H1 (cell line): Measurements from ENCODE around the gene MBNL1. TPM values are rescaled to one million over a fixed set of nuclear protein-coding genes. Genes with fewer than 3 reads are reported as not detected.

Source experiments
- CTCF ChIA-PET: fragments of 300-600 bp; sonication (Branson Sonifier 250); formaldehyde crosslinking; loops from one replicate; lab custom pipeline; 2021; ENCODE audit not compliant: partially characterized antibody; lab: Charles Lee
- POLR2A ChIA-PET: fragments of 300-600 bp; sonication (Branson Sonifier 250); formaldehyde crosslinking; loops from one replicate; lab custom pipeline; 2021; ENCODE audit warnings: inconsistent platforms; ENCODE audit not compliant: partially characterized antibody; lab: Charles Lee
- DNase-seq, 2 experiments: peaks; one replicate each; pipeline versions ENCODE4 v3.0.0 to v3.0.0-alpha.2; 2010 to 2022; ENCODE audit warnings: low spot score in 2 of 2, low read depth in 1 of 2, mixed read lengths in 1 of 2
- FAIRE-seq: peaks from 2 replicates; lab custom pipeline; 2011; peaks lifted over from hg19 to GRCh38; lab: Jason Lieb, UNC
- H2AFZ ChIP-seq: 2 replicates; pipeline ENCODE4 v1.8.1; 2012; ENCODE audit warnings: low read length, inconsistent platforms
- H2AK5ac ChIP-seq: 2 replicates; pipeline ENCODE4 v1.6.1; 2013; ENCODE audit warnings: low read depth, low read length
- H2BK120ac ChIP-seq: replicated peaks from 2 replicates; pipeline ENCODE3; 2013; ENCODE audit warnings: low read depth, low read length, inconsistent platforms
- H2BK12ac ChIP-seq: 2 replicates; pipeline ENCODE4 v1.6.1; 2013; ENCODE audit warnings: low read depth, low read length
- H2BK15ac ChIP-seq: 2 replicates; pipeline ENCODE4 v1.6.1; 2013; ENCODE audit warnings: low read length
- H2BK20ac ChIP-seq: 2 replicates; pipeline ENCODE4 v1.6.1; 2013; ENCODE audit warnings: low read length
- H2BK5ac ChIP-seq: 2 replicates; pipeline ENCODE4 v1.6.1; 2013; ENCODE audit warnings: low read depth, low read length
- H3K14ac ChIP-seq: 2 replicates; pipeline ENCODE4 v1.6.1; 2013; ENCODE audit warnings: inconsistent platforms; ENCODE audit not compliant: insufficient read length
- H3K18ac ChIP-seq: 2 replicates; pipeline ENCODE4 v1.6.1; 2013; ENCODE audit warnings: low read length; ENCODE audit errors: extremely low read depth
- H3K23ac ChIP-seq: 2 replicates; pipeline ENCODE4 v1.6.1; 2013; ENCODE audit warnings: inconsistent platforms; ENCODE audit not compliant: insufficient read length
- H3K23me2 ChIP-seq: 2 replicates; pipeline ENCODE4 v1.6.1; 2013; ENCODE audit warnings: low read depth, low read length
- H3K27ac ChIP-seq: 2 replicates; pipeline ENCODE4 v1.6.1; 2011; ENCODE audit warnings: low read depth, low read length, inconsistent platforms
- H3K27me3 ChIP-seq, 4 experiments: replicated peaks in 1 of 4; 1 replicate in 1 of 4; 2 replicates in 3 of 4; pipeline versions ENCODE4 v1.6.1 to v1.8.1; 2011 to 2013; ENCODE audit warnings: low read length in 3 of 4, mild to moderate bottlenecking in 3 of 4, inconsistent platforms in 2 of 4, mixed read lengths in 2 of 4, moderate library complexity in 1 of 4; ENCODE audit not compliant: control insufficient read depth in 3 of 4, insufficient read depth in 3 of 4; ENCODE audit errors: extremely low read depth in 1 of 4
- H3K36me3 ChIP-seq, 4 experiments: 2 replicates each; pipeline versions ENCODE4 v1.6.1 to v1.8.1; 2011 to 2013; ENCODE audit warnings: mild to moderate bottlenecking in 4 of 4, low read length in 3 of 4, moderate library complexity in 2 of 4, control low read depth in 1 of 4, inconsistent platforms in 1 of 4; ENCODE audit not compliant: insufficient read depth in 4 of 4, control insufficient read depth in 2 of 4
- H3K4ac ChIP-seq: replicated peaks from 2 replicates; pipeline ENCODE3; 2013; ENCODE audit warnings: low read length, low read depth, mixed read lengths, inconsistent platforms; ENCODE audit not compliant: insufficient read length
- H3K4me1 ChIP-seq, 4 experiments: replicated peaks in 1 of 4; 1 replicate in 1 of 4; 2 replicates in 3 of 4; pipeline versions ENCODE4 v1.6.1 to v1.8.1; 2011 to 2013; ENCODE audit warnings: low read length in 3 of 4, inconsistent platforms in 2 of 4, mixed read lengths in 1 of 4; ENCODE audit not compliant: insufficient read depth in 4 of 4, control insufficient read depth in 3 of 4
- H3K4me2 ChIP-seq, 2 experiments: 2 replicates each; pipeline versions ENCODE4 v1.6.1 to v1.8.1; 2011 to 2013; ENCODE audit warnings: low read depth in 2 of 2, low read length in 2 of 2, control low read depth in 1 of 2, inconsistent platforms in 1 of 2, mild to moderate bottlenecking in 1 of 2; ENCODE audit not compliant: insufficient read depth in 1 of 2
- H3K4me3 ChIP-seq, 4 experiments: fragments of 200-600, 300-600 bp in 1 of 4; sonication (generic), shearing (Covaris generic), sonication (Bioruptor Twin) in 1 of 4; 2 replicates each; pipeline versions ENCODE4 v1.5.1 to v1.8.1; 2011 to 2016; ENCODE audit warnings: low read length in 4 of 4, low read depth in 3 of 4, control low read depth in 2 of 4, inconsistent platforms in 2 of 4, mild to moderate bottlenecking in 2 of 4, mixed read lengths in 1 of 4, moderate library complexity in 1 of 4; ENCODE audit not compliant: insufficient read depth in 2 of 4; ENCODE audit errors: extremely low read depth in 1 of 4
- H3K56ac ChIP-seq: replicated peaks from 2 replicates; pipeline ENCODE3; 2013; ENCODE audit warnings: low read depth, mild to moderate bottlenecking, mixed read lengths, low read length, inconsistent platforms; ENCODE audit not compliant: insufficient read length
- H3K79me1 ChIP-seq: 2 replicates; pipeline ENCODE4 v1.6.1; 2013; ENCODE audit warnings: low read depth, low read length, control low read depth
- H3K79me2 ChIP-seq, 2 experiments: 2 replicates each; pipeline versions ENCODE4 v1.6.1 to v1.8.1; 2012 to 2013; ENCODE audit warnings: low read length in 2 of 2, mild to moderate bottlenecking in 2 of 2, inconsistent platforms in 1 of 2; ENCODE audit not compliant: insufficient read depth in 2 of 2, control insufficient read depth in 1 of 2
- H3K9ac ChIP-seq, 4 experiments: replicated peaks in 1 of 4; 1 replicate in 1 of 4; 2 replicates in 3 of 4; pipeline versions ENCODE4 v1.6.1 to v1.8.1; 2011 to 2013; ENCODE audit warnings: low read depth in 3 of 4, low read length in 3 of 4, control low read depth in 2 of 4, mild to moderate bottlenecking in 2 of 4, moderate library complexity in 2 of 4, inconsistent platforms in 1 of 4; ENCODE audit errors: extremely low read depth in 1 of 4
- H3K9me3 ChIP-seq, 2 experiments: 2 replicates each; pipeline versions ENCODE4 v1.6.1 to v1.8.1; 2012 to 2013; ENCODE audit warnings: mild to moderate bottlenecking in 2 of 2, moderate library complexity in 2 of 2, control low read depth in 1 of 2, inconsistent platforms in 1 of 2, low read depth in 1 of 2, low read length in 1 of 2, mixed read lengths in 1 of 2; ENCODE audit not compliant: insufficient read depth in 2 of 2
- H4K20me1 ChIP-seq, 2 experiments: replicated peaks in 1 of 2; 2 replicates each; pipeline versions ENCODE3 to v1.8.1; 2011 to 2013; ENCODE audit warnings: inconsistent platforms in 2 of 2, low read length in 2 of 2, mild to moderate bottlenecking in 1 of 2; ENCODE audit not compliant: insufficient read depth in 2 of 2, control insufficient read depth in 1 of 2
- H4K5ac ChIP-seq: 2 replicates; pipeline ENCODE4 v1.6.1; 2013; ENCODE audit warnings: low read length, low read depth, mixed read lengths, inconsistent platforms; ENCODE audit not compliant: insufficient read length
- H4K8ac ChIP-seq: 2 replicates; pipeline ENCODE4 v1.8.0; 2013; ENCODE audit warnings: mild to moderate bottlenecking, moderate library complexity, low read length, inconsistent platforms; ENCODE audit not compliant: insufficient read depth; ENCODE audit errors: extremely low read depth
- H4K91ac ChIP-seq: replicated peaks from 2 replicates; pipeline ENCODE3; 2013; ENCODE audit warnings: low read length, mixed read lengths, inconsistent platforms; ENCODE audit not compliant: insufficient read length
- WGBS, 2 experiments: shearing (Covaris generic) in 1 of 2; methylation state at CpG; one replicate each; pipeline versions ENCODE4 v1.1.6 to v1.1.7; 2013 to 2015; ENCODE audit warnings: low lambda C conversion rate in 2 of 2, mixed read lengths in 2 of 2, inconsistent platforms in 1 of 2, low coverage in 1 of 2, missing lambda C conversion rate in 1 of 2; ENCODE audit not compliant: insufficient replicate concordance in 2 of 2, insufficient coverage in 1 of 2, insufficient read length in 1 of 2; ENCODE audit errors: extremely low coverage in 1 of 2, missing lambda C conversion rate in 1 of 2; 5-methylcytosine and 5-hydroxymethylcytosine counted together
- polyA plus RNA-seq, 7 experiments: library from polyadenylated mRNA; depleted of rRNA in 3 of 7; stranded (reverse) in 5 of 7; unstranded in 2 of 7; fragments of >200 nt in 5 of 7; fragments of 200-250 nt in 2 of 7; gene quantifications; 1 replicate in 5 of 7; 2 replicates in 1 of 7; 4 replicates in 1 of 7; pipeline versions ENCODE4 v1.2.1 to v1.2.3, GENCODE V29; 2011 to 2013; ENCODE audit warnings: missing spikeins in 2 of 7, mixed read lengths in 2 of 7
- total RNA-seq: library from RNA; stranded (reverse); fragmentation: NEBNext Ultra II Directional; extraction: Animal tissue kit (Norgen Biotek cat#: 25700); gene quantifications from 2 replicates; pipeline ENCODE4 v1.2.1, GENCODE V29; 2021

The MBNL1 gene
- total and polyA plus RNA-seq, 2 of the 8 experiments (the other 6 are each of a cell fraction or from before 2014, with no cell fraction given), result 5.0 to 16.4 TPM

DNA sequence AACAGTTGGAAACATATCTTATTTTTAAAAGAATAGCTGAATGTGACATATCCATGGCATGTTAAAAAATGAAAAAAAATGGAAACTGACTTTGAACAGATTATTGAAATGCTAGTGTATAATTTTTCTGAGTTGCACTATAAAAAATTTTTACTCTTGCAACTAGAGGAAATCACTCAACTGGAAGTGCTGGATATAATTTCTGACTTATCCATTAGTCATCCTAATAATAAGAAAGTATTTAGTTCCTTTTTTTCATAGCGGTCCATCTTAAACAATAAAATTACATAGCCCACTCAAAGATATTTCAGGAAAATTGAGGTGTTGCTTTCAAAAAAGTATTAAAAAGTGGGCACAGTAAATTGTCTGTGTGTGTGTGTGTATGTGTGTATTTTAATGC is 80.7 kb downstream of the MBNL1 start:
- Histone ChIP-seq H3K36me3 (no peaks in the 10 kb centered on the region; a peak in 1 of 8 replicates), H3K27me3 (no peaks in the 10 kb centered on the region), H3K27ac (no peak overlapping the region), H4K91ac (no peak overlapping the region), H3K9ac (no peak overlapping the region), H3K4ac (no peak overlapping the region), H3K14ac (no peak overlapping the region), H3K23ac (no peak overlapping the region), H3K9me3 (no peaks in the 10 kb centered on the region), H2BK12ac (no peak overlapping the region), H2BK15ac (no peak overlapping the region), H4K20me1 (no peaks in the 10 kb centered on the region), H4K8ac (no peak overlapping the region), H4K5ac (no peak overlapping the region), H3K56ac (no peak overlapping the region), H3K4me1 (0 out of 7 replicates have a peak, but pooled peaks cover 0 to 3% (median 0%) of the 10 kb centered on the region in 4 experiments), H3K4me3 (no peak overlapping the region), H2AK5ac (no peak overlapping the region), H3K4me2 (no peak overlapping the region), H3K18ac (no peak overlapping the region), H2BK20ac (no peak overlapping the region), H2AFZ (no peak overlapping the region), H3K79me2 (peaks cover 0 to 15% of the 10 kb centered on the region in 2 experiments; a peak in 2 of 4 replicates), H3K23me2 (no peaks in the 10 kb centered on the region), H2BK120ac (no peak overlapping the region), H3K79me1 (no peaks in the 10 kb centered on the region), H2BK5ac (no peak overlapping the region)
- FAIRE-seq (no peak), DNase-seq (no peak)
- ChIA-PET CTCF (no interaction called here), POLR2A (no interaction called here)
- 85% methylated on average over 1 of the region's 1 CpG; no CpG with 5 or more reads in 1 of the 2 experiments for WGBS, 2 experiments
